Keratinocyte (primary cell): ENCODE results near the gene OLIG3.

Source experiments
- CTCF ChIP-seq, 3 experiments: IDR thresholded peaks in 1 of 3; conservative IDR thresholded peaks in 1 of 3; optimal IDR thresholded peaks in 1 of 3; 2 replicates in 2 of 3; 3 replicates in 1 of 3; pipeline versions ENCODE3 to v1.5.1; 2011; ENCODE audit warnings: low read length in 3 of 3, mild to moderate bottlenecking in 3 of 3, moderate library complexity in 2 of 3, control low read depth in 1 of 3, inconsistent platforms in 1 of 3; ENCODE audit not compliant: insufficient read depth in 2 of 3; ENCODE audit errors: extremely low read depth in 1 of 3
- EZH2 ChIP-seq: IDR thresholded peaks from one replicate; pipeline ENCODE4 v1.6.1; 2012; ENCODE audit warnings: inconsistent platforms, mild to moderate bottlenecking, low read length, moderate library complexity

DNA sequence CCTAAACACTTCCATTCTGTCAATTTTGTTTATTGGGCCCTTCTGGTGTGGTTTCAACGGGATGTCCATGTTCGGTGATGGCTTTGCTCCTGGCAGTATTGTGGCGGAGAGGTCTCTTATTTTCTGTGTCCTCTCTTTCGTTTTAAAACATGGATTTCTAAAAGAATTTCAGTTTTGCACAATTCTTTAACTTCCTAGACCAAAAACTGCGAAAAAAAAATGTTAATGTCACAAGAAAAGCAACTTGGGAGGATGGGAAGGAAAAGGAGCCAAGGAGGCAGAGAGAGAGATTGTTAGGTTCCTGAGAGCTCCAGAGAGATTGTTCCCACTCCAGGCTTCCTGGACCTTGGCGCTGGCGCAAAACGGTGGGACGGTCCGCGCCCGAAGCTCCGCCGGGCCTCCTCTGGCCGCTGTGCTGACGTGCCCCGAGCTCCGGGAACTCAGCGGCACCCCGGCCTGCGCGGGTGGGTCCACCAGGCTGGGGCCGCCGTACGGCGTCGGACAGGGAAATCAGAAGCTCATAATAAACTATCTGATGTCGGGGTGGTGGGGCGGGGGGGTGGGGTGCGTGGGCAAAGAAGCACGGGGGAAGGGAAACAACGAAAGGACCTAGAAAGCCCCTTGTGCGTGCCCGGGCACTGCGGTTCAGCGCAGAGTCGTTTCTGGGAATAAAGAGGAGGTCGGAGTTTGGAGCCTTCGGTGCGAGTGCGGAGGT is 951 bp upstream of the OLIG3 start:
- TF ChIP-seq CTCF (optimal IDR thresholded peaks at IDR 0.05 in 1 of 3, IDR thresholded peaks at IDR 0.05 in 1 of 3, conservative IDR thresholded peaks at IDR 0.05 in 1 of 3; ENCODE audit: extremely low read depth in 1 of 3, insufficient read depth in 2 of 3, low read length in 3 of 3), result no peak
- TF ChIP-seq EZH2, result peak; percentile 19
